Endothelial cell of umbilical vein (primary cell): ENCODE data around the gene SPTBN4.

Source experiments
- EZH2 ChIP-seq: IDR thresholded peaks from 2 replicates; pipeline ENCODE4 v1.6.1; 2012; ENCODE audit warnings: borderline replicate concordance, low read depth, mild to moderate bottlenecking, moderate library complexity, low read length, inconsistent platforms; ENCODE audit not compliant: severe bottlenecking
- MYC ChIP-seq: IDR thresholded peaks from one replicate; pipeline ENCODE4 v1.6.1; 2011; ENCODE audit warnings: mild to moderate bottlenecking, low read depth, low read length
- POLR2A ChIP-seq: IDR thresholded peaks from 2 replicates; pipeline ENCODE4 v1.6.1; 2012; ENCODE audit warnings: low read depth, mild to moderate bottlenecking, control low read depth, low read length
- POLR2AphosphoS5 ChIP-seq: IDR thresholded peaks from 2 replicates; pipeline ENCODE4 v1.6.1; 2012; ENCODE audit warnings: low read depth, mild to moderate bottlenecking, control low read depth, low read length, moderate library complexity; ENCODE audit not compliant: insufficient read depth
- TF ChIP-seq, protein P1 (sequence below), 2 donors: IDR thresholded peaks; 1 replicate in 1 of 2; 2 replicates in 1 of 2; pipeline ENCODE4 v1.5.1; 2011; ENCODE audit warnings: low read length in 2 of 2, mild to moderate bottlenecking in 2 of 2, moderate library complexity in 2 of 2, control low read depth in 1 of 2, inconsistent platforms in 1 of 2, low read depth in 1 of 2; ENCODE audit not compliant: insufficient read depth in 1 of 2; ENCODE audit errors: extremely low read depth in 1 of 2

DNA sequence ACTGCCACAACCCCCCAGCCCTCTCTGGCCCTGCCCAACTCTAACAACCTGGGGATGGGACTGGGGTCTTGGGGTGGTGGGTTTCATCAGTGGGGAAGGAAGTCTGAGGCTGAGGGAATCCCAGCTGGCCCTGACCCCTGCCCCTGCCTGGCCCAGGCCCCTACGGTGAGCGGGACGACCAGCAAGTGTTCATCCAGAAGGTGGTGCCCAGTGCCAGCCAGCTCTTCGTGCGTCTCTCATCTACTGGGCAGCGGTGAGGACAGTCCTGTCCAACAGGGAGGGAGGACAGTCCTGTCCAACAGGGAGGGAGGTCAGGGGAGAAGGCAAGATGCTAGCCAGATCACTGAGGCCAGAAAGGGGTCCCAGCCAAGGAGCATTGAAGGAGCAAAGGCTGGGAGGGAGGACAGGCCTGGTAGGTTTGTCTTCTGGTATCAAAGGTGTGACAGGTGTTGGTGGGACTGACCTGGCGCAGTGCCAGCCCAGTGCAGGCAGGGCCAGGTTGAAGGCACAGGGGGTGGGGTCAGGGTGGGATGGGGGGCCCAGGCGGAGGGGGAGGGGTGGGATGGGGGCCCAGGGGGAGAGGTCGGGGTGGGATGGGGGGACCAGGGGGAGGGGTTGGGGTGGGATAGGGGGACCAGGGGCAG is 122.2 kb downstream of the SPTBN4 start:
- TF ChIP-seq POLR2AphosphoS5 (no peak), EZH2 (no peak), MYC (no peak), POLR2A (no peak)
- TF ChIP-seq, protein P1, sequence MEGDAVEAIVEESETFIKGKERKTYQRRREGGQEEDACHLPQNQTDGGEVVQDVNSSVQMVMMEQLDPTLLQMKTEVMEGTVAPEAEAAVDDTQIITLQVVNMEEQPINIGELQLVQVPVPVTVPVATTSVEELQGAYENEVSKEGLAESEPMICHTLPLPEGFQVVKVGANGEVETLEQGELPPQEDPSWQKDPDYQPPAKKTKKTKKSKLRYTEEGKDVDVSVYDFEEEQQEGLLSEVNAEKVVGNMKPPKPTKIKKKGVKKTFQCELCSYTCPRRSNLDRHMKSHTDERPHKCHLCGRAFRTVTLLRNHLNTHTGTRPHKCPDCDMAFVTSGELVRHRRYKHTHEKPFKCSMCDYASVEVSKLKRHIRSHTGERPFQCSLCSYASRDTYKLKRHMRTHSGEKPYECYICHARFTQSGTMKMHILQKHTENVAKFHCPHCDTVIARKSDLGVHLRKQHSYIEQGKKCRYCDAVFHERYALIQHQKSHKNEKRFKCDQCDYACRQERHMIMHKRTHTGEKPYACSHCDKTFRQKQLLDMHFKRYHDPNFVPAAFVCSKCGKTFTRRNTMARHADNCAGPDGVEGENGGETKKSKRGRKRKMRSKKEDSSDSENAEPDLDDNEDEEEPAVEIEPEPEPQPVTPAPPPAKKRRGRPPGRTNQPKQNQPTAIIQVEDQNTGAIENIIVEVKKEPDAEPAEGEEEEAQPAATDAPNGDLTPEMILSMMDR (IDR thresholded peaks at IDR 0.05; ENCODE audit: extremely low read depth in 1 of 2, insufficient read depth in 1 of 2, low read depth in 1 of 2, low read length in 2 of 2), result no peak
